Endothelial cell of umbilical vein (primary cell): ENCODE results near the gene MACROH2A2. TPM values are rescaled to one million over a fixed set of nuclear protein-coding genes. Genes with fewer than 3 reads are reported as not detected.

Experiments used
- BruUV-seq: library from RNA; stranded (reverse); fragments of 400-500 nt; replicated peaks from 2 replicates; lab custom pipeline; 2021; lab: Mats Ljungman, UMichigan
- CTCF ChIA-PET: fragments of 300-600, 350-600 bp; sonication (Branson Sonifier 250); formaldehyde crosslinking; loops from one replicate; lab custom pipeline; 2021; ENCODE audit warnings: antibody characterized with exemption, inconsistent platforms; lab: Charles Lee
- POLR2A ChIA-PET: fragments of 300-600, 350-600 bp; sonication (Branson Sonifier 250); formaldehyde crosslinking; loops from one replicate; lab custom pipeline; 2021; ENCODE audit warnings: antibody characterized with exemption, inconsistent platforms; lab: Charles Lee
- DNase-seq: peaks from one replicate; pipeline ENCODE4 v3.0.0-alpha.2; 2011; ENCODE audit warnings: low read depth, low spot score
- FAIRE-seq: peaks from 2 replicates; lab custom pipeline; 2011; peaks lifted over from hg19 to GRCh38; lab: Jason Lieb, UNC
- H2AFZ ChIP-seq: 2 replicates; pipeline ENCODE4 v1.6.0; 2012; ENCODE audit warnings: low read depth, low read length, control low read depth, inconsistent platforms
- H3K27ac ChIP-seq: 2 replicates; pipeline ENCODE4 v1.5.1; 2011; ENCODE audit warnings: low read depth, mild to moderate bottlenecking, control low read depth, low read length, moderate library complexity; ENCODE audit not compliant: insufficient read depth
- H3K27me3 ChIP-seq, 2 experiments: 2 replicates each; pipeline versions ENCODE4 v1.6.0 to v1.6.1; 2011; ENCODE audit warnings: low read length in 2 of 2, mixed read lengths in 1 of 2; ENCODE audit not compliant: control insufficient read depth in 2 of 2, insufficient read depth in 2 of 2
- H3K36me3 ChIP-seq, 2 experiments: 2 replicates in 1 of 2; 3 replicates in 1 of 2; pipeline ENCODE4 v1.5.1; 2011; ENCODE audit warnings: low read length in 2 of 2, mild to moderate bottlenecking in 1 of 2, moderate library complexity in 1 of 2; ENCODE audit not compliant: control insufficient read depth in 2 of 2, insufficient read depth in 2 of 2; ENCODE audit errors: extremely low read depth in 1 of 2
- H3K4me1 ChIP-seq: 3 replicates; pipeline ENCODE4 v1.5.1; 2011; ENCODE audit warnings: mild to moderate bottlenecking, low read length; ENCODE audit not compliant: control insufficient read depth, insufficient read depth; ENCODE audit errors: extremely low read depth
- H3K4me2 ChIP-seq: 2 replicates; pipeline ENCODE4 v1.6.1; 2011; ENCODE audit warnings: low read length, control low read depth, mixed read lengths; ENCODE audit not compliant: insufficient read depth
- H3K4me3 ChIP-seq, 3 experiments: fragments of 200-600 bp in 1 of 3; sonication (generic), shearing (Covaris generic) in 1 of 3; replicated peaks in 1 of 3; 2 replicates each; pipeline ENCODE4 v1.5.1; 2011 to 2016; ENCODE audit warnings: control low read depth in 3 of 3, low read length in 3 of 3, mild to moderate bottlenecking in 2 of 3, inconsistent platforms in 1 of 3, low read depth in 1 of 3, moderate library complexity in 1 of 3; ENCODE audit not compliant: insufficient read depth in 1 of 3
- H3K79me2 ChIP-seq: 2 replicates; pipeline ENCODE4 v1.6.0; 2012; ENCODE audit warnings: low read length, inconsistent platforms; ENCODE audit not compliant: control insufficient read depth, insufficient read depth
- H3K9ac ChIP-seq: replicated peaks from 2 replicates; pipeline ENCODE3; 2011; ENCODE audit warnings: low read length, control low read depth; ENCODE audit not compliant: insufficient read depth; ENCODE audit errors: extremely low read depth
- H3K9me1 ChIP-seq: replicated peaks from 3 replicates; pipeline ENCODE4 v1.6.0; 2011; ENCODE audit warnings: mild to moderate bottlenecking, low read length; ENCODE audit not compliant: control insufficient read depth, insufficient read depth; ENCODE audit errors: extremely low read depth
- H3K9me3 ChIP-seq: replicated peaks from 2 replicates; pipeline ENCODE4 v1.5.1; 2012; ENCODE audit warnings: low read length, inconsistent platforms; ENCODE audit not compliant: control insufficient read depth, insufficient read depth
- H4K20me1 ChIP-seq: replicated peaks from 2 replicates; pipeline ENCODE3; 2011; ENCODE audit warnings: mild to moderate bottlenecking, low read length; ENCODE audit not compliant: control insufficient read depth, insufficient read depth; ENCODE audit errors: extremely low read depth
- EZH2 ChIP-seq: IDR thresholded peaks from 2 replicates; pipeline ENCODE4 v1.6.1; 2012; ENCODE audit warnings: borderline replicate concordance, low read depth, mild to moderate bottlenecking, moderate library complexity, low read length, inconsistent platforms; ENCODE audit not compliant: severe bottlenecking
- FOS ChIP-seq: IDR thresholded peaks from 2 replicates; pipeline ENCODE4 v1.6.1; 2011; ENCODE audit warnings: mild to moderate bottlenecking, low read length, moderate library complexity, borderline replicate concordance; ENCODE audit not compliant: insufficient read depth
- GATA2 ChIP-seq: IDR thresholded peaks from 2 replicates; pipeline ENCODE4 v1.7.0; 2011; ENCODE audit warnings: low read depth, mild to moderate bottlenecking, moderate library complexity, mixed read lengths, low read length; ENCODE audit not compliant: insufficient read length, insufficient read depth
- JUN ChIP-seq: IDR thresholded peaks from 2 replicates; pipeline ENCODE4 v1.6.1; 2011; ENCODE audit warnings: borderline replicate concordance, low read depth; ENCODE audit not compliant: insufficient read length, insufficient read depth
- MYC ChIP-seq: IDR thresholded peaks from one replicate; pipeline ENCODE4 v1.6.1; 2011; ENCODE audit warnings: mild to moderate bottlenecking, low read depth, low read length
- POLR2A ChIP-seq: IDR thresholded peaks from 2 replicates; pipeline ENCODE4 v1.6.1; 2012; ENCODE audit warnings: low read depth, mild to moderate bottlenecking, control low read depth, low read length
- POLR2AphosphoS5 ChIP-seq: IDR thresholded peaks from 2 replicates; pipeline ENCODE4 v1.6.1; 2012; ENCODE audit warnings: low read depth, mild to moderate bottlenecking, control low read depth, low read length, moderate library complexity; ENCODE audit not compliant: insufficient read depth
- dilution Hi-C: fragments of 300-500 bp; cut with MboI; formaldehyde crosslinking; loops from one replicate; pipeline ENCODE4 v1.15.0; 2019; ENCODE audit warnings: low sequenced_read_pairs; ENCODE audit not compliant: extremely low pct_ligation_motif_present
- intact Hi-C: fragments of 100-400 bp; cut with micrococcal nuclease; formaldehyde crosslinking; loops from one replicate; pipeline ENCODE4 v1.10.0; 2022
- polyA plus RNA-seq, 4 experiments: library from polyadenylated mRNA; depleted of rRNA in 3 of 4; stranded (reverse) in 3 of 4; unstranded in 1 of 4; fragments of >200 nt; gene quantifications; 2 replicates each; pipeline versions ENCODE4 v1.2.1 to v1.2.3, GENCODE V29; 2011 to 2012; ENCODE audit warnings: missing spikeins in 1 of 4
- total RNA-seq: library from RNA; stranded (reverse); gene quantifications from 2 replicates; pipeline ENCODE4 v1.2.3, GENCODE V29; 2021
- TF ChIP-seq, protein P1 (sequence below): IDR thresholded peaks from 2 replicates; pipeline ENCODE4 v1.6.1; 2011; ENCODE audit not compliant: insufficient read depth, insufficient read length
- TF ChIP-seq, protein P2 (sequence below), 2 donors: IDR thresholded peaks; 1 replicate in 1 of 2; 2 replicates in 1 of 2; pipeline ENCODE4 v1.5.1; 2011; ENCODE audit warnings: low read length in 2 of 2, mild to moderate bottlenecking in 2 of 2, moderate library complexity in 2 of 2, control low read depth in 1 of 2, inconsistent platforms in 1 of 2, low read depth in 1 of 2; ENCODE audit not compliant: insufficient read depth in 1 of 2; ENCODE audit errors: extremely low read depth in 1 of 2

The MACROH2A2 gene
- total and polyA plus RNA-seq, 2 donors (not counting 3 experiments of a cell fraction or from before 2014, with no cell fraction given): 0.08 TPM; not detected in 1

DNA sequence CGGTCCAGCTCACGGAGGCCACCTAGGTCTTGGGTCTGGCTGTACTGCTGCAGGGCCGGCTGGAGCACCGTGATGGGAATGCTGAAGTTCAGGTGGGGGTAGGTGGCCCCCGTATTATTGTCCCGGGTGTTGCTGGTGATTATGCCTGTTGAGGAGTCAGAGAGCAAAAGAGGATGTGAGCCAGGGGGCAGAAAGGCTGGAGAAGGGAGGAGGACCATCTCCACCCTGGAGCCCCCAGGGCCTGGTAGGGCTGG, 87.3 kb downstream of the MACROH2A2 start:
- Histone ChIP-seq H3K4me1 (peaks cover 1% of the 10 kb centered on the region), H3K27me3 (no peaks in the 10 kb centered on the region), H3K79me2 (peaks cover 1% of the 10 kb centered on the region), H2AFZ (no peak overlapping the region), H3K4me3 (no peak overlapping the region), H3K9ac (no peak overlapping the region), H4K20me1 (no peaks in the 10 kb centered on the region), H3K9me3 (no peaks in the 10 kb centered on the region), H3K27ac (no peak overlapping the region), H3K4me2 (no peak overlapping the region), H3K9me1 (no peaks in the 10 kb centered on the region), H3K36me3 (no peaks in the 10 kb centered on the region)
- CTCF ChIA-PET: interaction anchor here (5.9 kb wide), 1 partner anchor 24 kb away, joined by 35 read pairs; no protein-coding TSS in a partner anchor
- POLR2A ChIA-PET: no interaction called here
- dilution Hi-C loops (no loop called here), intact Hi-C loops (no loop called here)
- TF ChIP-seq POLR2A (no peak), POLR2AphosphoS5 (no peak), EZH2 (no peak), JUN (no peak), MYC (no peak), FOS (no peak), GATA2 (no peak)
- TF ChIP-seq, protein P1, sequence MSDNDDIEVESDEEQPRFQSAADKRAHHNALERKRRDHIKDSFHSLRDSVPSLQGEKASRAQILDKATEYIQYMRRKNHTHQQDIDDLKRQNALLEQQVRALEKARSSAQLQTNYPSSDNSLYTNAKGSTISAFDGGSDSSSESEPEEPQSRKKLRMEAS: no peak
- TF ChIP-seq, protein P2, sequence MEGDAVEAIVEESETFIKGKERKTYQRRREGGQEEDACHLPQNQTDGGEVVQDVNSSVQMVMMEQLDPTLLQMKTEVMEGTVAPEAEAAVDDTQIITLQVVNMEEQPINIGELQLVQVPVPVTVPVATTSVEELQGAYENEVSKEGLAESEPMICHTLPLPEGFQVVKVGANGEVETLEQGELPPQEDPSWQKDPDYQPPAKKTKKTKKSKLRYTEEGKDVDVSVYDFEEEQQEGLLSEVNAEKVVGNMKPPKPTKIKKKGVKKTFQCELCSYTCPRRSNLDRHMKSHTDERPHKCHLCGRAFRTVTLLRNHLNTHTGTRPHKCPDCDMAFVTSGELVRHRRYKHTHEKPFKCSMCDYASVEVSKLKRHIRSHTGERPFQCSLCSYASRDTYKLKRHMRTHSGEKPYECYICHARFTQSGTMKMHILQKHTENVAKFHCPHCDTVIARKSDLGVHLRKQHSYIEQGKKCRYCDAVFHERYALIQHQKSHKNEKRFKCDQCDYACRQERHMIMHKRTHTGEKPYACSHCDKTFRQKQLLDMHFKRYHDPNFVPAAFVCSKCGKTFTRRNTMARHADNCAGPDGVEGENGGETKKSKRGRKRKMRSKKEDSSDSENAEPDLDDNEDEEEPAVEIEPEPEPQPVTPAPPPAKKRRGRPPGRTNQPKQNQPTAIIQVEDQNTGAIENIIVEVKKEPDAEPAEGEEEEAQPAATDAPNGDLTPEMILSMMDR (IDR thresholded peaks at IDR 0.05; ENCODE audit: extremely low read depth in 1 of 2, insufficient read depth in 1 of 2, low read depth in 1 of 2, low read length in 2 of 2): no peak
- FAIRE-seq: no peak
- no peak for DNase-seq
- BruUV-seq: no TSS peak
